ENCODE measurements around the gene PRC1.

Gene PRC1

DNA sequence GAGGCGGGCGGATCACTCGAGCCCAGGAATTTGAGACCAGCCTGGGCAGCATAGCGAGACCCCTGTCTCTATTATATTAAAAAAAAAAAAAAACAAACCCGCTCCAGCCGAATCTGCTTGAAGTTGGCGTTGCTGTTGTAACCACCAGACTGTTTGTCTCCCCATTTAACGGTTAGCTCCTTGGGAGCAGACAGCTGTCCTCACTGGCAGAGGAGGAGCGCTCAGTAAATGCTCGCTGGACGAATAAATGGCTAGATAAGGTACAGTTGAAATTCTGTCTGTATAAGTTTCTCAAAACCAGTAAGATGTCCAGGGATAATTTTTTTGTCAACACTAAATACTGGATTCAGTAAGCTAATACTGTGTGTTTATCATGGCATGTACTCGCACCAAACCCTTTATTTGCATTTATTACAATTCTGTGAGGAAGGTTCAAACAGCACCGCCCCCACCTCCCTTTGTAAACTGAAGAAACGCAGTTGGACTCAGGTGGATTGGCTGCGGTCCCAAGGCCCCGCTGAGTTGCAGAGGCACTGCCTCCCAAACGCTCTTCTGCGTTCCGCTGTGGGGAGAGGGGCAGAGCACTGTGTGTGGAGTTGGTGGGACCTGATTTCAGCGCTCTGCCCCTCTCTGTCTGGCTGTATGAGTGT, 38.6 kb downstream of the PRC1 start:
- no peak for DNase-seq (ENCODE audit: extremely low read depth in 1 of 2, low read depth in 1 of 2)

DNA sequence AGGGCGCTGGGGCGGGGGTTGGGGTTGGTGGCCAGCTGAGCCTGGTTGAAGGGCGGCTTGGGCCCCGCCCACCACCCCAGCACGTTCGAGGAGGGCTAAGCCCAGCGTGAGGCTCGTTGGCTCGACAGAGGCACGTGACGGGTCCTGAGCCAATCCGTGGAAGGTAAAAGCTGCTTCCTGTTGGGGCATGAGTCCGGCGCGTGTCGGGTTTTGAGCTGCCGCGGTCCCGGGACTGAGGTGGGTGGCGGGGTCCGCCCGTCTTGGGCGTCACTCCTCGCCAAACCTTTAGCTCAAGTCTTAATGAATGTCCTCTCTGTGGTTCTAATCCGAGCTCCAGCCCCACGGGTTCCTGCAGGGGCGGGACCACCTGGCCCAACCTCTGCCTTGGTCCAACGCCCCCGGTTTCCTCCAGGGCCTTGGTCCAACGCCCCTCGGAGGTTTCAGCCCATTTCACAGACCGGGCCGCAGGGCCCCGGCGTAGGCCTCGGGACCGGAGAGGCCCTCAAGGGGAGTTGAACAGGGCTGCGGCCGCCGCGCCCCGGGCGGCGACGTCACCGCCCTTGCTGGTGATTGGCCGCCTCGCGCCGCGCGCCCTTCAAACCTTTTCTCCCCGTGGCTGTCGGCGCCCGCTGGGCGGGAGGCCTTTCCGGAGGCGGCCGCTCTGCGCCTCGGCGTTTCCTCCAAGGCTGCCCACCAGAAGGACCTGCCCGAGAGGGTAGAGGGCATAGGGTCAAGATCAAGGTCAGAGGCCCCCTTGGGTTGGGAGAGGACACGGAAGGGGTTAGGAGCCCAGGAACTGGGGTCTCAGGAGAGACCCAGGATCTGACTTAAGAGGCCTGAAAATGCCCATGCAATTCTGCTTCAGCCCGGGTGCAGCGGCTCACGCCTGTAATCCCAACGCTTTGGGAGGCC, 39.4 kb downstream of the PRC1 start, which contains the start of gene RCCD1:
Gene RCCD1, plus strand, starts transcription at position 173 of the 912 bp plus-strand sequence. CDS start 1,851 bp downstream, outside the sequence.
- DNase-seq (ENCODE audit: extremely low read depth in 1 of 2, low read depth in 1 of 2): peak in 1 of 2 donors; percentile 70

DNA sequence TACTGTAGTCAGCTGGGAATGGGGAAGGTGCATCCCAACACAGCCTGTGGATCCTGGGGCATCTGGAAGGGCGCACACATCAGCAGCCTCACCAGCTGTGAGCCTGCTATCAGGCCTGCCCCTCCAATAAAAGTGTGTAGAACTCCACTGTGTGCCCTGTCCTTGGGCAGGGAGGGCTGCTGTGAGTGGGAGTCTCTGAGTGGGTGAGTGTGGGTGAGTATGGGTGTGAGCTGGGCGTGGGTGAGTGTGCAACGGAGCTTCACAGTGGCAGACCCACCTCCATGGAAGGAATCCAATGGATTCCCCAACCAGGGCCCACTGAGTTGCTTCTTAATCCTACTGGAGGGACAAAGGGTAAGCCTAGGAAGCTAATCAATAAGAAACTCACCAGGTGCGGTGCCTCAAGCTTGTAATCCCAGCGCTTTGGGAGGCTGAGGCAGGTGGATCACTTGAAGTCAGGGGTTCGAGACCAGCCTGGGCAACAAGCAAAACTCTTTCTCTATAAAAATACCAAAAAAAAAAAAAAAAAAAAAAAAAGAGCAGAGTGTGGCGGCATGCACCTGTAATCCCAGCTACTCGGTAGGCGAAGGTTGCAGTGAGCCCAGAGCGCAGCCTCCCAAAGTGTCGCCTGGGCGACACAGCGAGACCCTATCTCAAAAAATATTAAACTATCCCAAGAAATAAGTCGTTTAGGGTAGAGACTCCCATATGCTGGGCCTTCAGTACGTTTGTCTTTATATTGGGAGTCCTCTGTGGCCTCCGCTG, 40.2 kb downstream of the PRC1 start:
- DNase-seq (ENCODE audit: extremely low read depth in 1 of 2, low read depth in 1 of 2): no peak

DNA sequence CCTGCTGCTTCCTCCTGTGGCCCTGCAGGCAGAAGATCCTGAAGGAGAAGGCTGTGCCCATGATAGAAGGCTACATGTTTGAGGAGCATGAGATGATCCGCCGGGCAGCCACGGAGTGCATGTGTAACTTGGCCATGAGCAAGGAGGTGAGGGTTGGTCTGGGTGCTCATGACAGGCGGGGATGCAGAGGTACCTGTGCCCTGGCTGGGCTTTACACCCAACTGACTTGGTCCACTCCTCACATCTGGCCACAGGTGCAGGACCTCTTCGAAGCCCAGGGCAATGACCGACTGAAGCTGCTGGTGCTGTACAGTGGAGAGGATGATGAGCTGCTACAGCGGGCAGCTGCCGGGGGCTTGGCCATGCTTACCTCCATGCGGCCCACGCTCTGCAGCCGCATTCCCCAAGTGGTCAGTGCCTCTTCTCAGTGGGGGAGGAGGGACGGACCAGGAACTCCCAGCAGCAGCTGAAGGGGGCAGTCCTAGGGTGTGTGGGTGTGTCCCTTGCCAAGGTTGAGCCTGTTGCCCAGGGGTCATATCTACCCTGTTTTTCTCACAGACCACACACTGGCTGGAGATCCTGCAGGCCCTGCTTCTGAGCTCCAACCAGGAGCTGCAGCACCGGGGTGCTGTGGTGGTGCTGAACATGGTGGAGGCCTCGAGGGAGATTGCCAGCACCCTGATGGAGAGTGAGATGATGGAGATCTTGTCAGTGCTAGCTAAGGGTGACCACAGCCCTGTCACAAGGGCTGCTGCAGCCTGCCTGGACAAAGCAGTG, 41.2 kb downstream of the PRC1 start:
- no peak for DNase-seq (ENCODE audit: extremely low read depth in 1 of 2, low read depth in 1 of 2)

DNA sequence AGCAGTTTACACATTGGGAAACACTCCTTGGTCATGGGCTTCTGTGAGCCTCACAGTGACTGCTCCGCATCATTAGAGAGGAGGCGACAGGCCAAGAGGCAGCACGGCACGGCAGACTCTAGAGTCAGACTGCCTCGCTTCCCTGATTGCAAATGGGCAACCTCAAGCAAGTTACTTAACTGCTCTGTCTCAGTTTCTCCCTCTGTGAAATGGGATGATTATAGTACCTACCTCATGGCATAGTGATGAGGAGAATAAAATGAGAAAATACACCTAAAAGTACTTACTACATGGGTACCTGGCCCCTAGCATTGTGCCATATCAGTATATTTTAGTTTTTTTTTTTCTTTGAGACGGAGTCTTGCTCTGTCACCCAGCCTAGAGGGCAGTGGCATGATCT, 43.7 kb downstream of the PRC1 start:
- no peak for DNase-seq (ENCODE audit: extremely low read depth in 1 of 2, low read depth in 1 of 2)

DNA sequence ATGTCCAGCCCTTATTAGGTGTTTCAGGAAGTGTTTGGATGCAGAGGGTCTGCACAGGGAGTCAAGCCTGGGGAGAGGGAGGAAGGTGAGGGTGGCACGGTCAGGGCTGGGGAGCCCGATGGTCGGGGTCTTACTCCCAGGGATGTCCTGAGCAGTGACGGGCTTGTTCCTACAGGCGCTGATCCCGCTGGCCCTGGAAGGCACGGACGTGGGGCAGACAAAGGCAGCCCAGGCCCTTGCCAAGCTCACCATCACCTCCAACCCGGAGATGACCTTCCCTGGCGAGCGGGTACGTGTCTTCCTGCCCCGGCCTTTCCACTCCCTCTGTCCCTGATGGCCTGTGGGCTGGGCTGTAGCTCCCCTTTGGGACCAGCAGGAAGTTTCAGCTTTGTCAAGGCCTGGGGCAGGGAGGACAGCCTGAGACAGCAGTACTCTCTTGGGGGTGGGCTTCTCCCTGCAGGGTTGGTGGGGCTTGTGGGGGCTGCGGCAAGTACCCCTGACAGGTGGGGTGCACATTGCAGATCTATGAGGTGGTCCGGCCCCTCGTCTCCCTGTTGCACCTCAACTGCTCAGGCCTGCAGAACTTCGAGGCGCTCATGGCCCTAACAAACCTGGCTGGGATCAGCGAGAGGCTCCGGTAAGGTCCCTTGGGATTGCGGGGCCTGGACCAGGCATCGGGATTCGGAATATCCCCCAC, 44.2 kb downstream of the PRC1 start:
- no peak for DNase-seq (ENCODE audit: extremely low read depth in 1 of 2, low read depth in 1 of 2)

DNA sequence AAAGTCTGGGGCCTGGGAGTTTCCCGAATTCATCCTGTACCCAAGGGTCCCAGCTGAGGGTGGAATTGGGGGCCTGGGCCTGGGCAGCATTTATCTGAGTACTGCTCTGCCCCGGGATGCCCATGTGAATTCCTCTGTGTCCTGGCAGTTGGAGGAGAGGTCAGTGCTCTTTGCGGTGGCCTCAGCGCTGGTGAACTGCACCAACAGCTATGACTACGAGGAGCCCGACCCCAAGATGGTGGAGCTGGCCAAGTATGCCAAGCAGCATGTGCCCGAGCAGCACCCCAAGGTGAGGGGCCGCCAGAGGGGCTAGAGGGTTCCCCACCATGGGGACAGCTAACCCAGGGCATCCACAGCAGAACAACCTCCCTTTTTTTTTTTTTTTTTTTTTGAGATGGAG, 45.8 kb downstream of the PRC1 start:
- no peak for DNase-seq (ENCODE audit: extremely low read depth in 1 of 2, low read depth in 1 of 2)

DNA sequence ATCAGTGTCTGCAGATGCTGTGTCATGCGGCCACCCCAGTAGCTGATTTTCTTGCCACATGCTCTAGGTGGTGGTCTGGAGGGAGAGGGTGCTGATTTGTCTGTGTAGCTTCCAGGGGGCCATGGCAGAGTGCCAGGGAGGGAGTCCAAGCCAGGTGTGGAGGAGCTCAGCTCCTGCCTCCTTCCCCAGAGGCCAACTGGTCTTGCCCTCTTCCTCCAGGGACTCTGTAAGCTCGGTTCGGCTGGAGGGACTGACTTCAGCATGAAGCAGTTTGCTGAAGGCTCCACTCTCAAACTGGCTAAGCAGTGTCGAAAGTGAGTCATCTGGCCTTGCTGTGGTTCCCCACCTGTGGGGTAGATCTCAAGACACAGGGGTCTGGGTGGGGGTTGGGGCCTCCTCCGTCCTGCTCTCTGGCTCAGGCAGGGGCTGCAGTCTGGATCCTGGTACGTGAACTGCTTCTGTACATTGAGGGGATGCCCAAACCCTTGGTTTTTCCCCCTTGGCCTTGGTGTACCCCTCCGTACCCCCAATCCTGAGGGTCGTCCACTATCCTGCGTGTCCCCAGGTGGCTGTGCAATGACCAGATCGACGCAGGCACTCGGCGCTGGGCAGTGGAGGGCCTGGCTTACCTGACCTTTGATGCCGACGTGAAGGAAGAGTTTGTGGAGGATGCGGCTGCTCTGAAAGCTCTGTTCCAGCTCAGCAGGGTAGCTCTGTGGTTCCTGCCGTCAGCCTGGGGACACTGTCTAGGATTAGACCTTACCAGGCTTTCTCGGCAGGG, 46.6 kb downstream of the PRC1 start:
- DNase-seq (ENCODE audit: extremely low read depth in 1 of 2, low read depth in 1 of 2): no peak

DNA sequence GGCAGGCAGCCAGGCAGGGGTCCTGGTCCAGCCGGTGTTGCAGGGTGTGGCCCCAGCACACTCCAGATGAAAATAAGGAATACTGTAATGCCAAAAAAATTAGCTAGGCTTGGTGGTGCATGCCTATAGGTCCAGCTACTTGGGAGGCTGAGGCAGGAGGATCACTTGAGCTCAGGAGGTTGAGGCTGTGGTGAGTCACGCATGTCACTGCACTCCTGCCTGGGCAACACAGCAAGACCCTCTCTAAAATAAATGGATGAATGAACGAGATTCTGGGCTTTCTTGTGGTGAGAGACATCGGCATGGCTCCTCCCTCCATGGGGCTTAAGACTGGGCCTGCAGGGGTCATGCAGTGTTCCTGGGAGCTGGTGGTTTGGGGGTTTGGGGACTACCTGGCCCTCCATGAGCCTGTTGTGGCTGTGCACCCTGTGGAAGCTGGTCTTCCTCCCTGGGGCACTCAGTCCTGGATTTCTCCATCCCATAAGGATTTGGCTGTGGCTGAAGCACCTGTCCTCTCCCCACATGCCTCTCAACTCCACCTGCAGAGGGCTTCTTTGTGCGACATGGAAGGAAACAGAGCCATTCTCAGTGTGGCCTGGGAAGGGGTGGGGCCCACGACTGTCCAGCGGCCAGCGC, 47.3 kb downstream of the PRC1 start:
- no peak for DNase-seq (ENCODE audit: extremely low read depth in 1 of 2, low read depth in 1 of 2)

DNA sequence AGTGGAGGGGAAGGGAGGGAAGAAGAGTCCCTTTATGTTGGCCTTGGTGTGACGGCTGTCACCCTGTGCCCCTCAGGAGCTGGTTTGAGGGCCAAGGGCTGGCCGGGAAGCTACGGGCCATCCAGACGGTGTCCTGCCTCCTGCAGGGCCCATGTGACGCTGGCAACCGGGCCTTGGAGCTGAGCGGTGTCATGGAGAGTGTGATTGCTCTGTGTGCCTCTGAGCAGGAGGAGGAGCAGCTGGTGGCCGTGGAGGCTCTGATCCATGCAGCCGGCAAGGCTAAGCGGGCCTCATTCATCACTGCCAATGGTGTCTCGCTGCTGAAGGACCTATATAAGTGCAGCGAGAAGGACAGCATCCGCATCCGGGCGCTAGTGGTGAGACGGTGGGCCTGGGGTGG, 47.8 kb downstream of the PRC1 start:
- no peak for DNase-seq (ENCODE audit: extremely low read depth in 1 of 2, low read depth in 1 of 2)

DNA sequence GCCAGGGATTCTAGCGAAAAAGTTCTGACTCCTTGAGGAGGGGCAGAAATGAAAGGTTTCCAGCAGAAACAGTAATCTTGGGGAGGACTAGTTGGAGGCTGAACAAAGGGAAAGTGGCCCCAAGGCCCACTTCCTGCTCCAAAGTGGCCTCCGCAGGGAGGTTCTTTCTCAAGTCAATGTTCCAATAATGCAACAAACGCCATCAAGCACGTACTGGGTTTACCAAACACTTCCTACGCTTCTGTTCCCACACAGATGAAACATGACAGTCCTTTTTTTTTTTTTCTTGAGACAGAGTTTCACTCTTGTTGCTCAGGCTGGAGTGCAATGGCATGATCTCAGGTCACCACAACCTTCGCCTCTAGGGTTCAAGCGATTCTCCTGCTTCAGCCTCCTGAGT, 49.2 kb downstream of the PRC1 start:
- DNase-seq (ENCODE audit: extremely low read depth in 1 of 2, low read depth in 1 of 2): no peak

DNA sequence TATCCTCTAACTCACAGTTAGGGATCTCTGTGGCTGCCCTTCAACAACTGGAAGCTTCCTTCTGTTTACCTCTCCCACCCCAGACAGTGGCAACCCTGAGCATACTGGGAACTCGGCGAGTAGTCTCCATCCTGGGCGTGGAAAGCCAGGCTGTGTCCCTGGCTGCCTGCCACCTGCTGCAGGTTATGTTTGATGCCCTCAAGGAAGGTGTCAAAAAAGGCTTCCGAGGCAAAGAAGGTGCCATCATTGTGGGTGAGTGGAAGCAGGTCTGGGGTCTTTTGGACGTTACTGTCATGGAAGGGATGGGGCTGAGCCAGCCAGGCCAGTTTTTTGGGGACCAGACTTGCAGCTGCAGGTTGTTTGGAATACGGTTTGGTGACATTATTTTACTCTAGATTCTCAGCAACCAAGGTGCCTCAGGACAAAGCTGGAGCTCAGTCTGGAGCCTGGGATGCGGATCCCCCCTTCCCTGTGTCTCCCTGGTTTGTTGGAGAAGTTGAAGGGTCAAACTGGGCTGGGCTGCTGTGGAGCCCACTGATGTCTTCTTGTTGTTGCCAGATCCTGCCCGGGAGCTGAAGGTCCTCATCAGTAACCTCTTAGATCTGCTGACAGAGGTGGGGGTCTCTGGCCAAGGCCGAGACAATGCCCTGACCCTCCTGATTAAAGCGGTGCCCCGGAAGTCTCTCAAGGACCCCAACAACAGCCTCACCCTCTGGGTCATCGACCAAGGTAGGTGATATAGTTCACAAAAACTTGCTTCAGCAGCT, 51.8 kb downstream of the PRC1 start:
- DNase-seq (ENCODE audit: extremely low read depth in 1 of 2, low read depth in 1 of 2): no peak

DNA sequence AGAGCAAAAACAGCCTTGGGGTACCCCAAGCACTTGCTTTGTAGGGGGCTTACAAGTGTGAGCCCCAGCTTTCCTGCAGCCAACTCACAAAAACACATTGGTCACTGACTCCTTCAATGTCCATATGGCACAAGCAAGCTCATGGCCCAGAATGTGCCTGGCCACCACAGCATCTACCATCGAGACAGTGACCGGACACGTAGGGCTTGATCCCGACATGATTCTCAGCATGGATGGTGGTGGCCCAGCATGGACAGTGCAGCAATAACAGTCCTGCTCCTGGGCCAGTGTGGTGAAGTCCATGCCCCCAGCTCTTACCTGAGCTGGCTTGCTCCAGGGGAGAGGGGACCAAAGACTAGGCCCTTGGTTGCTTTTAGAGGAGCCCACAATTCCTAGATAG, 53.3 kb downstream of the PRC1 start:
- no peak for DNase-seq (ENCODE audit: extremely low read depth in 1 of 2, low read depth in 1 of 2)

DNA sequence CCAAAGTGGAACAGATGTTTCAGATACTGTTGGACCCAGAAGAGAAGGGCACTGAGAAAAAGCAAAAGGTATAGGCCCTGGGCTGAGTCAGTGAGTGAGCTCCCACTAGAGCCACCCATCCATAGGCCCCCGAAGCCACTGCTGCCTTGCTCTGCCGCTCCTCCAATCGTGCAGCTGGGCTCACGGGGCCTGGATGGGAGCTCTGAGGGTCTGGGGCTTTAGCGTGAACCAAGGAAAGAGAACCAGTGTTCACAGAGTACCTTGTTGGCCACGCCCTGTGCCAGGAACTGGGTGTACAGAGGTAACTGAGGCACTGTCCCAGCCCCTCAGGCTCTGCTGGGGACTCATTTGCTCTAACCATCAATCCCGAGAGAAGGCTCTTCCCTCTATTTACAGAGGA, 54.6 kb downstream of the PRC1 start:
- DNase-seq (ENCODE audit: extremely low read depth in 1 of 2, low read depth in 1 of 2): no peak

DNA sequence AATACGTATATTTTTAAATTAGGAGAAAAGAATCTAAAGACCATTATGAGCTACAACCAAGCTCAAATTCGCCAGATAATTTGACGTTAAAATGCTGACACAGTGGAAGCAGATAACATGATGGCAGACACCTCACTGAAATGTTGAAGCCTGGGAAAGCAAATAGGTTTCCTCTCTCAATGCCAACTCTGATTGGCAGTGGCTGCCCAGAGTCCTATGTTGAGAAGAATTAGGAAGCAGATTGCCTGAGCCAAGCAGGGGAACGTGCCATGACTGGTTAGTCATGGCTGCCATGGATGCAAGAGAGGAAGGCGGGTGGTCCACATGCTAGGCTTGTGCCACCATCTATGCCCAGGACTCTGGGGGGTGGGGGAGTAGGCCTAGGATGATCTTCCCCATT, 56.1 kb downstream of the PRC1 start:
- DNase-seq (ENCODE audit: extremely low read depth in 1 of 2, low read depth in 1 of 2): no peak

DNA sequence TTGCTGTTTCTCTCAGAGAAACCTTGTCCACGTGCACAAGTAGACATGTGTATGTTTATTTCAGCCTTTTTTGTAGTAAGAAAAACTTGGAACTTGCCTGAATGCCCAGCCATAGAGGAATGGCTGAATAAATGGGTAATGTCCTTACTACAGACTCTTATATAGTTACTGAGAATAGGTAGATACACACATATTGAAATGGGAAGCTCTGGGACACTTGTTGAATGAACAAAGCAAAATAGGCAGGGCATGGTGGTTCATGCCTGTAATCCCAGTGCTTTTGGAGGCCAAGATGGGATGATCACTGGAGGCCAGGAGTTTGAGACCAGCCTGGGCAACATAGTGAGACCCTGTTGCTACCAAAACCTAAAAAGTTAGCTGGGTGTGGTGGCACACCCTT, 57.5 kb downstream of the PRC1 start:
- DNase-seq (ENCODE audit: extremely low read depth in 1 of 2, low read depth in 1 of 2): no peak

DNA sequence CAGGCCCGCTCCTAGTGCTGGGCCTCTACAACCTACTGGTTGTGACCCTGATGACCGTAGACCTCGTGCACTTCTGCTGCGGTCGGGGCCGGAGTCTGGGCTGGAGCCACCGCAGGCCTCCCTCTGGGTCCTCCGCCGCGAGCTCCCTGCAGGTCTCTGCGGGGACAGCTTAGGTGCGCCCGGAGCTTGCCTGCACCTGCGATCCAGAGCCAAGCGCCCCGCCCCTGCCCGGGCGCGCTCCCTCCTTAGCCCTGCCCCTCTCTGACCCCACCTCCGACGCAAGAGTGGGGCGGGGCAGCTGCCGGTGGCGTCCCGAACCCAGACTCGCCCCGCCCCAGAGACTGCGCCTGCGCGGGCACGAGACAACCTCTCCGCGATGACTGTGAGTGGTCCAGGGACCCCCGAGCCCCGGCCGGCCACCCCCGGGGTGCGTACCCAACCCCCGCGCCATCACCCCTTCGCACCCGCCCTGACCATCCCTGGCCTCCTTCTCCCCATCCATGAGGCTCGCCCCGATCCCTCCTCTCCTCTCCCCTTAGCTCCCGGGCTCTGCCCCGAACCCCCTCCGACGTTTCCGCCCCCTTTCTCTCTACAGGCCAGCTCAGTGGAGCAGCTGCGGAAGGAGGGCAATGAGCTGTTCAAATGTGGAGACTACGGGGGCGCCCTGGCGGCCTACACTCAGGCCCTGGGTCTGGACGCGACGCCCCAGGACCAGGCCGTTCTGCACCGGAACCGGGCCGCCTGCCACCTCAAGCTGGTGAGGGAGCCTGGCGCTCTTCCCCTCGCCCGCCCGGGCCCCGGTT, 59.2 kb downstream of the PRC1 start, which contains the start of gene UNC45A:
Gene UNC45A, plus strand, starts transcription at position 337 of the 803 bp plus-strand sequence. Its CDS starts 40 bp downstream, at position 377.
- peak; percentile 83 to 96 for DNase-seq (ENCODE audit: extremely low read depth in 1 of 2, low read depth in 1 of 2)

Data from activated CD8-positive, alpha-beta memory T cell treated with anti-CD3 and anti-CD28 coated beads for 1 hour (primary cell).